HG03103 (cell line): Measurements from ENCODE around the gene TSPAN12.

Source experiments
- ATAC-seq: cut with Tn5 transposase; IDR thresholded peaks from one replicate; pipeline ENCODE4 v1.9.1; 2021; ENCODE audit warnings: low read depth; ENCODE audit not compliant: unreplicated experiment

The TSPAN12 gene

DNA sequence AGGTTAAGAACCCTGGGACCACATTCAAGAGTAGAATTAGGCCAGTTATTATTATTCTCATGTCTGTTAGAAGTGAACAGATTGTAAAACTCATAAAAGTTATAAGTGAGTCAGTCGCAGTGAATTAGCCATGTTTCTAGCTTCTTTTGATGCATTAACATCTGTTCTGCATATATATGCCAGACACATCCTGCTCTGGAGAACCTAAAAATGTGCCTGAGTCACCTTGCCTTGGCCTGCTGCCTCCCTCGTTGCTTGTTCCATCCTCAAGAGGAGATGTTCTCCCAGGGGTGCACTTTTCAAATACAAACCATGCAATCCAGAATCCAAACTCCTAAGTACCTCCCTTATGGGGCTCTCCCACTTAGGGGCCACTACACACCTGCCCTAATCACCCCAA is 14.8 kb downstream of the TSPAN12 start:
- no peak for ATAC-seq

DNA sequence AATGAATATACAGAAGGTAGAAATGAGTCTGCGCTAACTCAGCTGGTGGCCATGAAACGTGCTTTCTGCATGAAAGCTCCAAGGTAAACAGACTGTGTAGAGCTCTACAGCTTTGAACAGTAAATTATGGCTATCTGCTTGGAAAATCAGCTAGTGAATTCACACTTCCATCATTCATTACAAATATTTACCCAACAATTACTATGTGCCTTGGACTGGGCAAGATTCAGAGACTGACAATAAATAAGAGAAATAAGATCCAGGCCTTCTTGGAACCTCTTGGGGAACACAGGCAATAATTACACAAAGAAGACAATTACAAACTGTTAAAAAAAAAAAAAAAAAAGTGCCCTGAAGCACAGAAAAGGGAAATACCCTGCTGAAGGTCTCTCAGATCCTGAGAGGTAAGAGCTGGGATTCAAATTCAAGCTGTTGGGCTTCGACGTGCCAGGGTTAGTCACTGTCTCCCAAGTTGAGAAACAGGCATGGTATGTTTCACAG is 15.8 kb downstream of the TSPAN12 start:
- ATAC-seq = no peak

- no peak for ATAC-seq
Observed at GRCh38 chr7:120841608-120842007, 16.3 kb downstream of the TSPAN12 start.

GRCh38 chr7:120838281-120838682 is 19.7 kb downstream of the TSPAN12 start:
- ATAC-seq = peak; percentile 57

GRCh38 chr7:120837599-120837998 is 20.3 kb downstream of the TSPAN12 start:
- ATAC-seq = no peak

DNA sequence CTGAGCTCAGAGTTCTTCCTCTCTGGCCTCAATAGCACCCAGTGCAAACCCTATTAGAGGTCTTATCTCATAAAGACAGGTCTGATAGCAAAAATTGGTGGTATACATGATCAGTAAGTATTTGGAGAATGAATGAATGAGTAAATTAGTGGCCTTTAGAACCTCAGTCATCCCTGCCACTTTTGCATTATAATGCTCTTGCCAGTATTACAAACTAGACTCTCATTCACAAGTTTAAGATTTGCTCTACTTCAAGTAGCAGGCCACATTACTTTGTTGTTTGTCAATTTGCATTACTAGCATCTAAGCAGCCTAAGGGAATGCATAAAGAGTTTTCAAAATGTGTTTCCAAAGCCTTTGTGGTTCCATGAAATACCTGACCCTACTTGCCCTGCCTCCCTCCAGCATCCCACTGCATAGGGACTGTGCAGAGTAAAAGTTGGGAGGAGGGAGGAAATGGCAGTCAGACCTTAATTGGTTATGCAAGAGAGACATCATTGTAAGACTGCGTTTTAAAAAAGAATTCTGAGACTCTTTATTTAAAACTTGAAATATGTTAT is 21.3 kb downstream of the TSPAN12 start:
- no peak for ATAC-seq

- ATAC-seq = no peak
Observed at GRCh38 chr7:120834726-120835125, 23.2 kb downstream of the TSPAN12 start.

GRCh38 chr7:120833546-120833945 is 24.4 kb downstream of the TSPAN12 start:
- no peak for ATAC-seq

GRCh38 chr7:120832803-120833202 is 25.1 kb downstream of the TSPAN12 start:
- no peak for ATAC-seq

- no peak for ATAC-seq
Observed at GRCh38 chr7:120831260-120831659, 26.7 kb downstream of the TSPAN12 start.

DNA sequence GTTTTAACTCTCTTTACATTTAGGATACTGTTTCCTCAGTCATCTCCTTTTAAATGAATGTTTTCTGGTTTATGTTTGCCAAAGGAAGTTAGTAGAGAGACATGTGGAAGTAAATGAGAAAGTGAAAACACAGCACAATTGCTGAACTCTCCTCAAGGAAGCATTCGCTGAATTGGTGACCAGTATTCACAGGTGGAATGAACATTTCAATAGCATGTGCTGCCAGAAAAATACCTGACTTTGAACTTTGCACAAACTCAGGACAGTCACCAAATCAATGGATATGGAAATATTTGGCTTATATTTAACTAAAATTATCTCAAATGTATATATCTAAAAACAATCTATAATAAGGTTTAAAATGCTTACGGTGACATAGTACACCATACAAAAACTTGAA is 28.5 kb downstream of the TSPAN12 start:
- ATAC-seq = no peak

DNA sequence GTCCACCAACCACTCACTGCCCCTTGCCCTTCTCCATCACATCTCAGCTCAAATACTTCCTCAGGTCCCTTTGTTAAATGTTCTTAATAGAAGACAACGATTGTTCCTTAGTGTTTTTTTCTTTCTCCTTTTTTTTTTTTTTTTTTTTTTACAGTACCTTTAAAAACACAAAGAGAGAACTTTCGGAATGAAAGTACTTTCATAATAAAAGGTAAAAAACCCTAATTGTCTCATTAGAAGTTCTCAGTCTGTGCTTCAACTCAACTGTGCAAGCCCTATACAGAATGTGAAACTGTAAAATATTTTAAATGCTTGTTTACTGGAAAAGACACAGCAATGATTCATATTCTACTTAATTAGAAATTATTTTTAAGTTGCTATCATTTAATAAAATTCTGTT is 29.4 kb downstream of the TSPAN12 start:
- no peak for ATAC-seq

- no peak for ATAC-seq
Observed at GRCh38 chr7:120827371-120828118, 30.4 kb downstream of the TSPAN12 start.

GRCh38 chr7:120825576-120825975 is 32.4 kb downstream of the TSPAN12 start:
- ATAC-seq = no peak

DNA sequence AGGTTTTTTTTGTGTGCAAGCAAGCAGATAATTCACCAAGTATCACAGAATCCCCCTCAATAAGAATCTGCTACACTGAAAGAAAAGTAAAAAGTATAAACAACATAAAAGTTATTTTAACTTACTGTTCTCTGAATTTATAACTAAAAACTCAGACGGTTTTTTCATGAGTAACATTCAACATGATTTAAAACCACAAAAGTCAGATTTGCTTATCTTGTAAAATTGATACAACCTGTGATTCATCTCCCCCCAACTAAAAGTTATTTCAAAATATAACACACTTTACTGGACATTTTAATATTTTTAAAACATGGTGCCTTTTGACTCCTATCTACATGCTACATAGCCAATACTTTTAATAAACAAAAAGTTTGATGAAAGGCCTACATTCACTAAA is 32.8 kb downstream of the TSPAN12 start:
- no peak for ATAC-seq

DNA sequence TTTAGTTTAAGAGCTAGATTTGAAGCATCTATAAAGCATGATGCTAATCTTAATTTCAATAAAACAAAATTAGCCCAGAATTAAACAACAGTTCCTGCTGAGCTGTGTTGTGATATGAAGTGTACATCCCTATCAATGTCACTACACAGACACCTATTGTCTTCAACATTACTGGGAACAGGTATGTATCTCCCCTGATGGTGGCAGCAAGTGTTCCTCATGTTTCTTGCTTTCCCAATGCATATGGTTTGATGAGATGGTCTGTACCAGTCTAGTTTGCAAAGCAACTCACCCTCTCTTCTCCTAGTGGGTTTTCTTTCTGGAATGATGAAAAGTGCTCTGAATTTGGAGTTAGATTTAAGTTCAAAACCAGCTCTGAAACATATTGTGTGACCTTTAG is 38.1 kb downstream of the TSPAN12 start:
- ATAC-seq = no peak

DNA sequence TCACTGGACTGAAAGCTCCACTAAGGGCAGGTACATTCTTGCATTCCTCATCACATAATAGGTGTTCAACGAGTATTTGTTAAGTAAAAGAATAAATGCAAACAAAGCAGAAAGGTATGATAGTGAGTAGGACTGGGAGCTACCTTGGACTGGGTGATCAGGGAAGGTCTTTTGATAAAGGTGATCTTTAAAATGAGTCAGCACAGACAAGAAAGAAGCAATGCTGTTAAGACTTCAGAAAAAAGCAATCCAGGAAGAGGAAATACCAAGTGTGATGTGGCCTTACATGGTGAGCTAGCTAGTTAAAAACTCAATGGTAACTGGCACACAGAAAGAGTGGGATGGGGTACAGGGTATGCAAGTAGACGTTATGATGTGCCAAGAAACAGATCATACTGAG is 40.1 kb downstream of the TSPAN12 start:
- ATAC-seq = no peak

DNA sequence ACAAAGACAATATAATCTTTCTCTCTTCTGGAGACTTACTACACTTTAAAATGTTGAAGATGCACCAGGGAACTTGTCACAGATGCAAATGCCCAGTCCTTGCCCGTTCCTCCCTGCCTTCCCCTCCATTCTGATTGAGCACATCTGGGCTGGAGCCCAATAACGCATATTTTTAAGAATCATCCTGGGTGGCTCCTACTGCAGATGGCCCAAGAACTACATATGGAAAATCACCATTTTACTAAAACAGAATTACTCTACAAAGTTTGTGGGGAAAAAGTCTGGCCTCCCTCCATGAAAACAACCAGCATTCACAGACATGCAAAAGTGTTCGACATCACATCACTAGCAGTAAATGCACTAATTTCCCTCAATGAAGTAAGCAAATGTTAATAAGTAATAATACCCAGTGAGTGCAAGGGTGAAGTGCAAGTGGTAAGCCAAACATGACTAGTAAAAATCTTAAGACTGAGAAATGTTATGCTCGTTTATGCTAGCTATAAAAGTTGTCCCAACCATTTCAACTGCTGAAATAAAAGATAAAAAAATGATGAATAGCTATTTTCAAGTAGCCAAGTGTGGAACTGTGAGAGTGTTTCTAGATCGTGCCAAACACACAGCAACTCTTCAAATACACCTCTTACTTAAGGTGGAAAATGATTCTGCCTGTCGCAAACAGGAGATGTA is 43.5 kb downstream of the TSPAN12 start:
- no peak for ATAC-seq

DNA sequence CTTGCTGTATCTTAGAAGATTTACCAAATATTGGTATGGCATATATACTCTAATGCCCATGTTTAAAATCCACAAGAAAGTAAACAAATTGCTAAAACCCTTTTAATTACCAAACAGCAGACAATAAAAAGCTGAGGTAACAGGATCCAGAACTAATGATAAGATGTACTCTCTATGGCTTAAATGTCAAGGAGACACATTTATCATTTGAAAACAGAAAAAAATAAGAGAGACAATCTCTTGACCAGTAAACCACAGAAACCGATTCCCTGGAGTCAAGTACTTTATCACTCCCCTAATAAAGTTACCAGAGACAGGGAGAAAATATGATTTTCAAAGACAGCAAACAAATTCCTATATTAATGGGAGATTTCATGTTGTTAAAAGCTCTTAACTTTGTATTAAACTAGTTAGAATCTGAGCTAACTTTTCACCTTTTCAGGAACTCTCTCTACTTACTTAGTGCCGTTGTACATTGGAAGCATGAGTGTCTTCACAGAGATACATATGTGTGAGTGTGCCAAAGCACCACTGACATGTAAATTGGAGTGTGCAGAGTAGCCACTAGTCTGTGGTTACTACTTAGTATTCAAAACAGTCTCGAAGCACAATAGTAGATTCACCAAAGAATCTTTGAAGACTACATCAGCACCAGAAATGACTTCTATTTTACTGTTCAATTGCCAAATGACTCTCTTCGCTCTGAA is 44.2 kb downstream of the TSPAN12 start:
- no peak for ATAC-seq

DNA sequence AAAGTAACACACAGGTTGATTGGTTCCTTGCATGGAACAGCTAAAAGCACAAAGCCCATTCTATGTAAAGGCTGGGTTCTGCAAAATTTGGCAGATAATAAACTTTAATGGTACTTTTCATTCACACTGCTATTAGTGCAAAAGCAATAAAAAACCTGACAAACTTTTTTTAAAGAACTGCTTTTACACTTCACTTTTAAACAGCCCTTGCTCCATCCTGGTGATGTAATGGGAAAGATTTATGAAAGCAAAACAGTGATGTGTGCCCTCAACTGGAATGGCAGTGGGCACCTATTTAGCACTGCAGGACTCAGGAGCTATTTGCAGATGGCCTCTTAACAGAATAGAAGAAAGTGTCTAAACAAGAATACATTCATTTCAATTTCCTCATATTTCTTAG is 44.9 kb downstream of the TSPAN12 start:
- ATAC-seq = no peak

DNA sequence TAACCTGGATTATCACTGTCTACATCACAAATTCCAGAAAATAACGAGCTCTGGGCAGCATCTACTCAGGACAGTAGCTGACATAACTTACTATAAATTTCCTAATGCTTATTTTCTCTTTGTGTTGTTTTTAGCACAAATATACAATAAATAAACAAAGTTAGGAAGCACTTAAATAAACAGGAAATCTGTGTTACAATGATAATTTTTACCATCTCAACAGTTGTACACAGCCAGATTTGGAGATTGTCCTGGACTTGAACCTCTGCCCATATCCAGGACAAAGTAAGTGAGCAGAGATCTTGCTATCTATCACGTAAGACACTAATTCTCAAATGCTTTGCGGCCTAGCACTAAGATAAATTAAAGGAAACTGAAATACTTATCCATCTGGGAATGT is 48.7 kb downstream of the TSPAN12 start:
- no peak for ATAC-seq
